Smooth muscle cell (in vitro differentiated cells): Measurements from ENCODE around the gene CD47. TPM values are rescaled to one million over a fixed set of nuclear protein-coding genes. Genes with fewer than 3 reads are reported as not detected.

Source experiments
- DNase-seq: peaks from one replicate; lab custom pipeline; 2025; ENCODE audit not compliant: unreplicated experiment; lab: John Stamatoyannopoulos, UW
- H2AFZ ChIP-seq: fragments of 200-600 bp; sonication (generic); 2 replicates; pipeline ENCODE4 v1.6.0; 2016; ENCODE audit warnings: antibody characterized with exemption, low read depth, mild to moderate bottlenecking
- H3F3A ChIP-seq: fragments of 200-600 bp; sonication (generic); 2 replicates; pipeline ENCODE4 v1.6.0; 2017; ENCODE audit warnings: antibody characterized with exemption, low read depth
- H3K27ac ChIP-seq: fragments of 200-600 bp; sonication (generic); 2 replicates; pipeline ENCODE4 v1.5.1; 2016; ENCODE audit warnings: low read depth, mild to moderate bottlenecking
- H3K27me3 ChIP-seq: fragments of 200-600 bp; sonication (generic); 2 replicates; pipeline ENCODE4 v1.6.1; 2016; ENCODE audit warnings: low read depth, mild to moderate bottlenecking
- H3K36me3 ChIP-seq: fragments of 200-600 bp; sonication (generic); 2 replicates; pipeline ENCODE4 v1.5.1; 2016; ENCODE audit warnings: low read depth
- H3K4me1 ChIP-seq: fragments of 200-600 bp; sonication (generic); 2 replicates; pipeline ENCODE4 v1.5.1; 2016; ENCODE audit warnings: low read depth
- H3K4me2 ChIP-seq: fragments of 200-600 bp; sonication (generic); 2 replicates; pipeline ENCODE4 v1.6.0; 2016; ENCODE audit warnings: mild to moderate bottlenecking
- H3K4me3 ChIP-seq: fragments of 200-600 bp; sonication (generic); 2 replicates; pipeline ENCODE4 v1.5.1; 2016; ENCODE audit warnings: mild to moderate bottlenecking
- H3K79me2 ChIP-seq: fragments of 200-600 bp; sonication (generic); 2 replicates; pipeline ENCODE4 v1.6.0; 2016; ENCODE audit warnings: low read depth, mild to moderate bottlenecking
- H3K9ac ChIP-seq: fragments of 200-600 bp; sonication (generic); 2 replicates; pipeline ENCODE4 v1.6.0; 2016; ENCODE audit warnings: low read depth
- H3K9me3 ChIP-seq: fragments of 200-600 bp; sonication (generic); replicated peaks from 2 replicates; pipeline ENCODE4 v1.5.1; 2016; ENCODE audit warnings: low read depth
- H4K20me1 ChIP-seq: fragments of 200-600 bp; sonication (generic); 2 replicates; pipeline ENCODE4 v1.6.0; 2016; ENCODE audit warnings: low read depth
- WGBS: methylation state at CpG from one replicate; pipeline ENCODE4 v1.1.7; 2016; ENCODE audit warnings: low lambda C conversion rate; 5-methylcytosine and 5-hydroxymethylcytosine counted together
- polyA plus RNA-seq: library from polyadenylated mRNA; unstranded; fragments of >200 nt; fragmentation: Nextera tagmentation; extraction: Ambion mirVana; gene quantifications from 2 replicates; pipeline ENCODE4 v1.2.1, GENCODE V29; 2016
- total RNA-seq: library from RNA; depleted of rRNA; stranded (reverse); fragments of >200 nt; gene quantifications from 2 replicates; pipeline ENCODE4 v1.2.3, GENCODE V29; 2014
- TF ChIP-seq, protein P1 (sequence below): fragments of 200-600 bp; sonication (generic); IDR thresholded peaks from 2 replicates; pipeline ENCODE4 v1.5.1; 2017; ENCODE audit warnings: borderline replicate concordance, mild to moderate bottlenecking, antibody characterized with exemption; ENCODE audit not compliant: insufficient read depth, poor library complexity, severe bottlenecking

Gene CD47
- total and polyA plus RNA-seq, 2 experiments from 2014 or later = 47.1 to 95.6 TPM

DNA sequence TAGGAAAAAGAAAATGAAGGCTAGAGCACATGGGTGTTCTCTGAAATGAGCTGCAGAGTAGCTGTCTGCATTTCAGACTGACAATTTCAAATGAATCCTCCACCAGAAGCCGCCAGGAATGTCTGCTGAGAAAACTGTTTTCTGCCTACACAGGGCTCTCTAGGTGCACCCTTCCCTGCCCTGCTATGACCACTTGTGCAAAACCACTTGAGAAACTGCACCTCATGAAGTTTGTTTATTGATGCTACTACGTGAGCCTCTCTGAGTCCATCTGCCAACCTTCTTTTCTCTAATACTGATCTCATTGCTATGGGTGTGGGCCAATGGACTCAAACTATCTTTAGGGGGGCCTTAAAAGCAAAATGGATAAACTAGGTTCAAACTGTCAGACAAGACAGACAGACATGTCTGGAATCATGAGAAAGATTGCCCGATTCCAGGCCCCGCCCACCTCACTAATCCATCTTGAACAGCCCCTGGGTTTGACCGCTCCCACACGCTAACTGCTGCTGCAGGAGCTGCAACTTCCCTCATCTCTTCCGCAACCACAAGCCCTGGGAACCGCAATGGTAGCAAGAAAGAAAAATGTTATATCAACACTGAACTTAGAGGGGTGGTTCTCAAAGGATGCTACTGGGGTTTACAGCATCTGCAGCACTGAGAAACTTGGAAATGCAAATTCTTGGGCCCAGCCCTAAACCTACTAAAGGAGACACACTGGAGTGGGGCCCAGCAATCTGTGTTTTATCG is 9.0 kb upstream of the CD47 start:
- Histone ChIP-seq H3K79me2 (no peaks in the 10 kb centered on the region), H3F3A (no peaks in the 10 kb centered on the region), H3K4me1 (peaks cover 8% of the 10 kb centered on the region), H2AFZ (no peak overlapping the region), H3K4me2 (peak overlapping the region; percentile 45), H3K27ac (peak overlapping the region; percentile 39), H3K4me3 (no peak overlapping the region), H3K9me3 (no peaks in the 10 kb centered on the region), H4K20me1 (no peaks in the 10 kb centered on the region), H3K9ac (no peak overlapping the region), H3K27me3 (no peaks in the 10 kb centered on the region), H3K36me3 (no peaks in the 10 kb centered on the region)
- no peak for DNase-seq
- 82% methylated on average over 9 of the region's 9 CpGs for WGBS
- TF ChIP-seq, protein P1, sequence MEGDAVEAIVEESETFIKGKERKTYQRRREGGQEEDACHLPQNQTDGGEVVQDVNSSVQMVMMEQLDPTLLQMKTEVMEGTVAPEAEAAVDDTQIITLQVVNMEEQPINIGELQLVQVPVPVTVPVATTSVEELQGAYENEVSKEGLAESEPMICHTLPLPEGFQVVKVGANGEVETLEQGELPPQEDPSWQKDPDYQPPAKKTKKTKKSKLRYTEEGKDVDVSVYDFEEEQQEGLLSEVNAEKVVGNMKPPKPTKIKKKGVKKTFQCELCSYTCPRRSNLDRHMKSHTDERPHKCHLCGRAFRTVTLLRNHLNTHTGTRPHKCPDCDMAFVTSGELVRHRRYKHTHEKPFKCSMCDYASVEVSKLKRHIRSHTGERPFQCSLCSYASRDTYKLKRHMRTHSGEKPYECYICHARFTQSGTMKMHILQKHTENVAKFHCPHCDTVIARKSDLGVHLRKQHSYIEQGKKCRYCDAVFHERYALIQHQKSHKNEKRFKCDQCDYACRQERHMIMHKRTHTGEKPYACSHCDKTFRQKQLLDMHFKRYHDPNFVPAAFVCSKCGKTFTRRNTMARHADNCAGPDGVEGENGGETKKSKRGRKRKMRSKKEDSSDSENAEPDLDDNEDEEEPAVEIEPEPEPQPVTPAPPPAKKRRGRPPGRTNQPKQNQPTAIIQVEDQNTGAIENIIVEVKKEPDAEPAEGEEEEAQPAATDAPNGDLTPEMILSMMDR = no peak

DNA sequence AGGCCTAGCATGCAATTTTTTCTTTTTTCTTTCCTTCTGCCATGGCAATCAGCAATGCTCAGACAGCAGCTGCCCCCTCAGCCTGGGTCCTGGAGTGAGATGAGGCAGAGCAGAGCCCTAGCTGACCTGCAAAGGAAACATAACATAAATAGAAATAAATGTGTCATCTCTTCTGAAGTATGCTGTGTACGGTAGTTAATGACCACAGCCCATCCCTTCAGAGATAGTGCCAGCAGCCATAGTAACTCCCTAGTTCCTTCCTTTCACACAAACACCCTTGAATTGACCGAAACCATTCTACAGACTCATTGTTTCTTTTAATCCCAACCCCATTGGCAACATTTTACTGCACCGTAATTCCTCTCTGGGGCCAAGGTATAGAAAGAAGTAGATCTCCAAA is 8.4 kb upstream of the CD47 start:
- H2AFZ ChIP-seq = no peak overlapping the region
- H3K4me2 ChIP-seq = peak overlapping the region; percentile 45
- no peak overlapping the region for H3K9ac ChIP-seq
- no peaks in the 10 kb centered on the region for H3K79me2 ChIP-seq
- no peaks in the 10 kb centered on the region for H3K27me3 ChIP-seq
- no peaks in the 10 kb centered on the region for H4K20me1 ChIP-seq
- H3K9me3 ChIP-seq = no peaks in the 10 kb centered on the region
- no peak overlapping the region for H3K4me3 ChIP-seq
- H3K36me3 ChIP-seq = no peaks in the 10 kb centered on the region
- no peaks in the 10 kb centered on the region for H3F3A ChIP-seq
- H3K4me1 ChIP-seq = peaks cover 8% of the 10 kb centered on the region
- H3K27ac ChIP-seq = peak overlapping the region; percentile 39
- no peak for DNase-seq
- WGBS = 51% methylated on average over 3 of the region's 3 CpGs
- TF ChIP-seq, protein P1 = no peak

DNA sequence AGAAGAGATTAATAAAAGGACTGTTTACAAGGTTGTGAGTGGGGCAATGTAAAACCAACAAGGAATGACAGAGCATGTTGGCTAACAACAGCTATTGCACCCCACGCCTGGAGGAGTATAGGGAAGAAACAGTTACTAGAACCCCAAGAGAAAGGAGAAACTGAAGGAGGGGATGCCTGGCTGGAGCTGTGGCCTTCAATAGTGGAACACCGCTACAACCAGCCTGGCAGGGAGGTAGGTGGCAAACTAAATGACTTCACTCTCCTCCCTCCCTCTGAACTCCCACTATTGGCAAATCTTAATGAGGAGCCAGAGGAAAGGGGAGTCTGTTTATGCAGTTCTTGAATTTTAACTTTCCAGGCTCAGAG is 7.2 kb upstream of the CD47 start:
- Histone ChIP-seq H3K79me2 (no peaks in the 10 kb centered on the region), H3K4me3 (no peak overlapping the region), H3F3A (no peaks in the 10 kb centered on the region), H3K4me2 (no peak overlapping the region), H4K20me1 (no peaks in the 10 kb centered on the region), H3K27me3 (no peaks in the 10 kb centered on the region), H3K9ac (no peak overlapping the region), H3K27ac (no peak overlapping the region), H2AFZ (no peak overlapping the region), H3K9me3 (no peaks in the 10 kb centered on the region), H3K4me1 (peaks cover 8% of the 10 kb centered on the region), H3K36me3 (no peaks in the 10 kb centered on the region)
- 96% methylated on average over 2 of the region's 2 CpGs for WGBS
- DNase-seq = no peak
- TF ChIP-seq, protein P1 = no peak

DNA sequence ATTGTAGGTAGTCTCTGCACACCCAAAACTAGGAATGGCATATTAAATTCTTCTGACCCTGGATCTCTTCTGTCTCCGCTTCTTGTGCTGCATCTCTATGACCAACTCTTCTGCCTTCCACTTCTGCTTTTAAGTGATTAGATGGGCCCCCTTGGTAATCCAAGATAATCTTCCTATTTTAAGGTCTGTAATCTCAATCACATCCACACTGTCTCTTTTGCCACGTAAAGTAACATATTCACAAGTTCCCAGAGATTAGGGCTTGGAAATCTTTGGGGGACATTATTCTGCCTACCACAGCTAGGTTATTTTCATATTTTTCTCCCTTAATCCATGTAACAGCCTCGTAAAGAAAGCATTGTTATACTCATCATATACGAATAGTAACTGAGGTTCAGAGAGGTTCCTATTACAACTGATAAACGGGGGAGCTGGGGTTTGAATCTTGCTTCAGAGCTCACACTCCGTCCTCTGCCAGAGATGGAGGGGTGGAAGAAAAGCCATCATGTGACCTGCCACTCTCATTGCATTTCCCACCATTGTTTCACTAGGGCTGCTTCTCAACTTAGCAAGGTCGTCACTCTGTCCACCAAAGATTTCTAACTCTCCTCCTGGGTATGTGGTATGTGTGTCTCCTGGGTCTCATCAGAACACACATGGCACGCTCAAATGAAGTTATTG is 6.6 kb upstream of the CD47 start:
- Histone ChIP-seq H3K9ac (no peak overlapping the region), H3K4me2 (no peak overlapping the region), H4K20me1 (no peaks in the 10 kb centered on the region), H3K4me3 (no peak overlapping the region), H3K79me2 (no peaks in the 10 kb centered on the region), H2AFZ (no peak overlapping the region), H3F3A (no peaks in the 10 kb centered on the region), H3K27ac (no peak overlapping the region), H3K27me3 (no peaks in the 10 kb centered on the region), H3K4me1 (peaks cover 8% of the 10 kb centered on the region), H3K9me3 (no peaks in the 10 kb centered on the region), H3K36me3 (no peaks in the 10 kb centered on the region)
- TF ChIP-seq, protein P1 = no peak
- DNase-seq = no peak
- whole genome bisulfite sequencing = 90% methylated on average over 8 of the region's 8 CpGs
